ENCODE measurements around the gene GNAS.

Gene GNAS

GRCh38 chr20:58840816-58841538, 11.5 kb upstream of the GNAS start:
- Histone ChIP-seq H3K4me2 (ENCODE audit: low read length) (no peak overlapping the region), H3K36me3 (ENCODE audit: control insufficient read depth, low read length) (peaks cover 2% of the 10 kb centered on the region; the same call in 1 of the 2 replicates), H3F3A (ENCODE audit: control insufficient read depth, insufficient read depth) (no peaks in the 10 kb centered on the region), H3K79me2 (ENCODE audit: control insufficient read depth, low read length) (peaks cover 24% of the 10 kb centered on the region), H3K27me3 (ENCODE audit: control insufficient read depth, low read length) (peaks cover 4% of the 10 kb centered on the region; the same call in 1 of the 2 replicates), H3K27ac (ENCODE audit: low read depth, low read length) (no peak overlapping the region), H4K20me1 (ENCODE audit: control insufficient read depth, insufficient read depth, low read depth, low read length) (peaks cover 3% of the 10 kb centered on the region; the same call in 1 of the 2 replicates), H3K9me2 (replicated peaks; ENCODE audit: control insufficient read depth, low read length) (no peaks in the 10 kb centered on the region), H3K4me1 (ENCODE audit: control insufficient read depth, low read length) (no peaks in the 10 kb centered on the region), H3K9me3 (ENCODE audit: control insufficient read depth, insufficient read depth, low read length) (no peaks in the 10 kb centered on the region), H3K4me3 (ENCODE audit: low read length) (no peak overlapping the region)
- TF ChIP-seq CTCF (IDR thresholded peaks at IDR 0.05; ENCODE audit: low read depth, low read length, poor library complexity, severe bottlenecking), result no peak
- no peak for TF ChIP-seq EZH2phosphoT487 (IDR thresholded peaks at IDR 0.05; ENCODE audit: borderline replicate concordance, low read length)

- peaks cover 2% of the 10 kb centered on the region; the same call in 1 of the 2 replicates for H3K36me3 ChIP-seq (ENCODE audit: control insufficient read depth, low read length)
- no peaks in the 10 kb centered on the region for H3F3A ChIP-seq (ENCODE audit: control insufficient read depth, insufficient read depth)
- H3K79me2 ChIP-seq (ENCODE audit: control insufficient read depth, low read length), result peaks cover 30% of the 10 kb centered on the region
- peaks cover 3% of the 10 kb centered on the region; the same call in 1 of the 2 replicates for H4K20me1 ChIP-seq (ENCODE audit: control insufficient read depth, insufficient read depth, low read depth, low read length)
- no peaks in the 10 kb centered on the region for H3K9me3 ChIP-seq (ENCODE audit: control insufficient read depth, insufficient read depth, low read length)
- no peak overlapping the region for H3K4me2 ChIP-seq (ENCODE audit: low read length)
- no peak overlapping the region for H3K27ac ChIP-seq (ENCODE audit: low read depth, low read length)
- no peaks in the 10 kb centered on the region for H3K4me1 ChIP-seq (ENCODE audit: control insufficient read depth, low read length)
- no peak overlapping the region for H3K4me3 ChIP-seq (ENCODE audit: low read length)
- peaks cover 4% of the 10 kb centered on the region; the same call in 1 of the 2 replicates for H3K27me3 ChIP-seq (ENCODE audit: control insufficient read depth, low read length)
- TF ChIP-seq CTCF (IDR thresholded peaks at IDR 0.05; ENCODE audit: low read depth, low read length, poor library complexity, severe bottlenecking) (no peak), EZH2phosphoT487 (IDR thresholded peaks at IDR 0.05; ENCODE audit: borderline replicate concordance, low read length) (no peak)
- no peaks in the 10 kb centered on the region for H3K9me2 ChIP-seq (replicated peaks; ENCODE audit: control insufficient read depth, low read length)
These were observed 10.8 kb upstream of the GNAS start for GRCh38 chr20:58841539-58842264.

DNA sequence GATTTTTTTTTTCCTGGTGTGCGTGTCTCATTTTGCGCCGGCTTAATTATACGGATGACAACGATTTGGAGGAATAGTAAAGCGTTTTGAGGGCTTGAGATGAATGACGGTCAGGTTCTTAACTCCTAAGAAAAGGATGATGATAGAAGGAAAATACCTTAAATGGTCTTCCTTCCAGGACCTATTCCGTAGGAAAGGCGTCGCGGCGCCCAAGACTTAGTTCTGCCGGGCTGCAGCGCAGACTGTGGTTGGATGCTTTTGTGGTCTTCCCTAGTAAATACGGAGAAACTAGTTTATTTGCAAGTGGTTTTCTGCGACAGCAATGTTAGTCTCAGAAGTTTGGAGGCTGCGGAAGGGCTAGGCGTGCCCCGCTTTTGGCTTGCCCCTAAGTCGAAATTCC, 10.2 kb upstream of the GNAS start:
- Histone ChIP-seq H3K4me3 (ENCODE audit: low read length) (no peak overlapping the region), H3K36me3 (ENCODE audit: control insufficient read depth, low read length) (peaks cover 2% of the 10 kb centered on the region; the same call in 1 of the 2 replicates), H4K20me1 (ENCODE audit: control insufficient read depth, insufficient read depth, low read depth, low read length) (0 out of 2 replicates have a peak, but pooled peaks cover 3% of the 10 kb centered on the region), H3K4me1 (ENCODE audit: control insufficient read depth, low read length) (no peaks in the 10 kb centered on the region), H3F3A (ENCODE audit: control insufficient read depth, insufficient read depth) (no peaks in the 10 kb centered on the region), H3K79me2 (ENCODE audit: control insufficient read depth, low read length) (peaks cover 30% of the 10 kb centered on the region), H3K27ac (ENCODE audit: low read depth, low read length) (no peak overlapping the region), H3K9me3 (ENCODE audit: control insufficient read depth, insufficient read depth, low read length) (no peaks in the 10 kb centered on the region), H3K27me3 (ENCODE audit: control insufficient read depth, low read length) (peaks cover 4% of the 10 kb centered on the region; the same call in 1 of the 2 replicates), H3K9me2 (replicated peaks; ENCODE audit: control insufficient read depth, low read length) (no peaks in the 10 kb centered on the region), H3K4me2 (ENCODE audit: low read length) (no peak overlapping the region)
- TF ChIP-seq EZH2phosphoT487 (IDR thresholded peaks at IDR 0.05; ENCODE audit: borderline replicate concordance, low read length) (no peak), CTCF (IDR thresholded peaks at IDR 0.05; ENCODE audit: low read depth, low read length, poor library complexity, severe bottlenecking) (no peak)

Data from DOHH2 (cell line).